Right lobe of liver (tissue), 4 donors: ENCODE results near the gene FGFR3.

ENCODE experiments used
- CTCF ChIP-seq, 4 donors: fragments of 200-600 bp in 3 of 4; fragments of 450-650 bp in 1 of 4; IDR thresholded peaks; one replicate each; pipeline versions ENCODE4 v1.5.1 to v1.8.0; 2016 to 2022; ENCODE audit warnings: antibody characterized with exemption in 4 of 4, mild to moderate bottlenecking in 2 of 4
- POLR2A ChIP-seq: fragments of 450-650 bp; IDR thresholded peaks from one replicate; pipeline ENCODE4 v1.6.1; 2017; ENCODE audit warnings: antibody characterized with exemption, mild to moderate bottlenecking
- donor health status: DM: no; HTN: no; CAD: no.
- donor health status: DM: no; HTN: no; CAD: no.
- donor health status: DM: no; HTN: yes; CAD: no.

GRCh38 chr4:1779588-1780382 lies 13.3 kb upstream of the FGFR3 start:
- TF ChIP-seq CTCF (IDR thresholded peaks at IDR 0.05) = no peak
- TF ChIP-seq POLR2A = no peak
